KMS-11 (cell line): ENCODE measurements around the gene NOXO1.

Source experiments
- H2AFZ ChIP-seq: fragments of 200-600 bp; sonication (generic); 2 replicates; pipeline ENCODE4 v1.6.1; 2016; ENCODE audit warnings: antibody characterized with exemption, mixed run types, low read depth
- H3K27ac ChIP-seq: fragments of 200-600 bp; sonication (generic); 2 replicates; pipeline ENCODE4 v1.6.1; 2016; ENCODE audit warnings: mild to moderate bottlenecking, mixed run types
- H3K27me3 ChIP-seq: fragments of 200-600 bp; sonication (generic); 2 replicates; pipeline ENCODE4 v1.6.1; 2017; ENCODE audit warnings: mild to moderate bottlenecking, low read depth, mixed run types, moderate library complexity; ENCODE audit not compliant: insufficient read depth
- H3K36me3 ChIP-seq: fragments of 200-600 bp; sonication (generic); 2 replicates; pipeline ENCODE4 v1.6.1; 2017; ENCODE audit warnings: mild to moderate bottlenecking, mixed run types; ENCODE audit not compliant: insufficient read depth
- H3K4me1 ChIP-seq: fragments of 200-600 bp; sonication (generic); 2 replicates; pipeline ENCODE4 v1.6.1; 2016; ENCODE audit warnings: mild to moderate bottlenecking, low read depth, mixed run types; ENCODE audit not compliant: poor library complexity, severe bottlenecking
- H3K4me2 ChIP-seq: fragments of 200-600 bp; sonication (generic); 2 replicates; pipeline ENCODE4 v1.7.0; 2016; ENCODE audit warnings: mild to moderate bottlenecking, mixed run types
- H3K4me3 ChIP-seq: fragments of 200-600 bp; sonication (generic); IDR thresholded peaks from 2 replicates; pipeline ENCODE4 v1.6.1; 2017; ENCODE audit warnings: low read depth, low read length, mixed read lengths; ENCODE audit not compliant: insufficient read depth
- H3K79me2 ChIP-seq: fragments of 200-600 bp; sonication (generic); 2 replicates; pipeline ENCODE4 v1.6.1; 2016; ENCODE audit warnings: low read depth, mixed run types; ENCODE audit not compliant: insufficient read depth
- H3K9ac ChIP-seq: fragments of 200-600 bp; sonication (generic); 2 replicates; pipeline ENCODE4 v1.6.1; 2016; ENCODE audit warnings: mild to moderate bottlenecking, mixed run types
- H4K20me1 ChIP-seq: fragments of 200-600 bp; sonication (generic); 2 replicates; pipeline ENCODE4 v1.6.1; 2016; ENCODE audit warnings: mild to moderate bottlenecking, mixed run types; ENCODE audit not compliant: insufficient read depth
- TF ChIP-seq, protein P1 (sequence below): fragments of 200-600 bp; sonication (generic); conservative IDR thresholded peaks from 2 replicates; pipeline ENCODE4 v1.6.1; 2017; ENCODE audit warnings: low read depth, mild to moderate bottlenecking, antibody characterized with exemption, low read length, moderate library complexity, mixed read lengths

NOXO1 gene

DNA sequence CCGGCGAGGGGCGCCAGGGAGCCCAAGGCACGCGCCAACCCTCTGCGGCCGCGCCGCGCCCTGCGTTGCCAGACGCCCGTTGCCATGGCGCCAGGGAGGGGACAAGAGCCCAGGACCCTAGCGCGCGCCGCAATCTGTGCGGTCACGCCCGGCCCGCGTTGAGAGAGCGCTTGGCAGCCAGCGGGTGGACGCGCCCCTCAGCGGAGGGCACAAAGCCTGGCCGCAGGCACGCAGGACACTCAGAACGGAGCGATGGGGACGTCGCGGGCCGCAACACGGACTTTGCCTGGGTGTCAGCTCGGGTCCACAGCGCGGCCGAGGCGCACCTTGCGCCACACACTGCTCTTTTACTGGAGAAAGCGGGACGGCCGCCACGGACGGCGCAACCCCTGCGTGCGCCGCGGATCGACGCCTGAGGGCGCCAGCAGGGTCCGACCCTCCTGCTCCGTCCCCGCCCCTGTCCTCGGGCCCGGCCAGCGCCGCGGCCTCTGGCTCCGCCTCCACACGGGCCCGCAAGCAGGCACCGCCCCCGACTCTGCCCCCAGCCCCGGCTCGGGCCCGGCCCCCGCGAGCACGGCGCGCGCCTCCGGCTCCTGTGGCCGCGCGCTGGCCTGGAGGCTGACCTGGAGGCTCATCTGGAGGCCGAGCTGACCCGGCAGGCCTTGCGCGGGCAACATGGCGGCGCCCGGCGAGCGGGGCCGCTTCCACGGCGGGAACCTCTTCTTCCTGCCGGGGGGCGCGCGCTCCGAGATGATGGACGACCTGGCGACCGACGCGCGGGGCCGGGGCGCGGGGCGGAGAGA lies 2.5 kb upstream of the NOXO1 start, which contains the start of gene GFER:
GFER (plus strand) TSS at position 650 of the 803 bp plus-strand sequence; CDS start at position 676, 26 bp downstream.
- Histone ChIP-seq H3K27me3 (peaks cover 5% of the 10 kb centered on the region; the same call in 1 of the 2 replicates), H3K9ac (peak within 1 kb of the TSS; percentile 71), H3K79me2 (no peaks in the 10 kb centered on the region), H4K20me1 (no peaks in the 10 kb centered on the region), H3K4me2 (peak within 1 kb of the TSS; percentile 85), H3K4me3 (no peak within 1 kb of the TSS), H3K36me3 (no peaks in the 10 kb centered on the region), H3K4me1 (peaks cover 37% of the 10 kb centered on the region), H3K27ac (no peak within 1 kb of the TSS), H2AFZ (peak within 1 kb of the TSS; percentile 55)
- TF ChIP-seq, protein P1, sequence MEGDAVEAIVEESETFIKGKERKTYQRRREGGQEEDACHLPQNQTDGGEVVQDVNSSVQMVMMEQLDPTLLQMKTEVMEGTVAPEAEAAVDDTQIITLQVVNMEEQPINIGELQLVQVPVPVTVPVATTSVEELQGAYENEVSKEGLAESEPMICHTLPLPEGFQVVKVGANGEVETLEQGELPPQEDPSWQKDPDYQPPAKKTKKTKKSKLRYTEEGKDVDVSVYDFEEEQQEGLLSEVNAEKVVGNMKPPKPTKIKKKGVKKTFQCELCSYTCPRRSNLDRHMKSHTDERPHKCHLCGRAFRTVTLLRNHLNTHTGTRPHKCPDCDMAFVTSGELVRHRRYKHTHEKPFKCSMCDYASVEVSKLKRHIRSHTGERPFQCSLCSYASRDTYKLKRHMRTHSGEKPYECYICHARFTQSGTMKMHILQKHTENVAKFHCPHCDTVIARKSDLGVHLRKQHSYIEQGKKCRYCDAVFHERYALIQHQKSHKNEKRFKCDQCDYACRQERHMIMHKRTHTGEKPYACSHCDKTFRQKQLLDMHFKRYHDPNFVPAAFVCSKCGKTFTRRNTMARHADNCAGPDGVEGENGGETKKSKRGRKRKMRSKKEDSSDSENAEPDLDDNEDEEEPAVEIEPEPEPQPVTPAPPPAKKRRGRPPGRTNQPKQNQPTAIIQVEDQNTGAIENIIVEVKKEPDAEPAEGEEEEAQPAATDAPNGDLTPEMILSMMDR: 0 out of 2 replicates have a peak, but pooled peaks have one; percentile 31

DNA sequence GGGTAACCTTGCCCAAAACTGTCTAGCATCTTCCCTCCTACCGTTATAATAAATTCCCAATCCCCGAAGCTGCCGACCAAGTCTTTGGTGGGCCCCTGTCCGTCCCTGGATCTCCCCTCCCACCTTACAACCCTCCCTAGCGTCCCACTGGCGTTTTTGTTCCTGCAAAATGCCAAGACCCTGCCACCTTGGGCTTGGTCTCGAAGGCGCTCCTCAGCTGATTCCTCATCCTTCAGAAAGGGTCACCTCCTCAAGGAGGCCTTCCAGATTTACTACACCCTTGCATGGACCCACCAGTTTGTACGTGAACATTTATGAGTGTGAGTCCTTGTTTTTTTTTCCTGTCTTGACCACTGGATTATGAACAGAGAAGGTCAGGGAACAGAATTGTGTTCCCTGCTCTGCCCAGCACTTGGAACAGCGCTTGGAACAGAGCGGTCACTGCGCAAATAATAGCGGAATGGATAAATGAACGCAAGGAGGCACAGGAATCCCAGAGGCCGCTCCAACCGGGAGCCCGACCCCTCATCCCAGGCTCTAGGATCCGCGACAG lies 1.8 kb upstream of the NOXO1 start:
- H3K27ac ChIP-seq: no peak overlapping the region
- TF ChIP-seq, protein P1: no peak

DNA sequence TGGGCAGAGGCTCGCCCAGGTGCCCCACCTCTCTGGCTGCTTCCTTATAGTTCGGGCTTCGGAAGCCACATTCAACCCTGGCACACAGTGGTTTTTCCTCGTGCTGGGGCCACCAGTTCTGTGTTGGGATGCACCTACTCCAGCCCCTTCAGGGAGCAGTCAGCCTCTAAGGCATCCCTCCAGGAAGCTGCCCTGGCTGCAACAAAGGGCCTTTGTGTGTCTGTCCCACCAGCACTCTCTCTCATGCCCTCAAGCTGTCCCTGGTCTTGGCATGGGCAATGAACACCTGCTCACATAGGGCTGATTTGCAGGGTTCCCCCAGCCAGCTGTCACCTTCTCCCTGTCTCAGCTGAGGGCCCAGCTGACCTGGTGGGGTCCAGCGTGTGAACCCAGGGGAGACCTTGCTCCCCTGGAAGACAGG lies 754 bp upstream of the NOXO1 start:
- Histone ChIP-seq H3K27me3 (peaks cover 5% of the 10 kb centered on the region; the same call in 1 of the 2 replicates), H2AFZ (no peak overlapping the region), H3K79me2 (no peaks in the 10 kb centered on the region), H3K27ac (peak overlapping the region; percentile 4; the same call in 1 of the 2 replicates), H3K4me2 (peak overlapping the region; percentile 4), H3K4me1 (peaks cover 37% of the 10 kb centered on the region), H3K4me3 (no peak overlapping the region), H4K20me1 (no peaks in the 10 kb centered on the region), H3K9ac (no peak overlapping the region), H3K36me3 (no peaks in the 10 kb centered on the region; the same call in 1 of the 2 replicates)
- TF ChIP-seq, protein P1: no peak

More for the DNA sequence above, 1.8 kb upstream of the NOXO1 start:
- no peaks in the 10 kb centered on the region for H4K20me1 ChIP-seq
- H3K36me3 ChIP-seq: no peaks in the 10 kb centered on the region
- peaks cover 37% of the 10 kb centered on the region for H3K4me1 ChIP-seq
- peaks cover 5% of the 10 kb centered on the region; the same call in 1 of the 2 replicates for H3K27me3 ChIP-seq
- no peak overlapping the region for H3K4me3 ChIP-seq
- no peak overlapping the region for H2AFZ ChIP-seq
- H3K79me2 ChIP-seq: no peaks in the 10 kb centered on the region
- H3K9ac ChIP-seq: no peak overlapping the region
- H3K4me2 ChIP-seq: peak overlapping the region; percentile 85; the same call in 1 of the 2 replicates

DNA sequence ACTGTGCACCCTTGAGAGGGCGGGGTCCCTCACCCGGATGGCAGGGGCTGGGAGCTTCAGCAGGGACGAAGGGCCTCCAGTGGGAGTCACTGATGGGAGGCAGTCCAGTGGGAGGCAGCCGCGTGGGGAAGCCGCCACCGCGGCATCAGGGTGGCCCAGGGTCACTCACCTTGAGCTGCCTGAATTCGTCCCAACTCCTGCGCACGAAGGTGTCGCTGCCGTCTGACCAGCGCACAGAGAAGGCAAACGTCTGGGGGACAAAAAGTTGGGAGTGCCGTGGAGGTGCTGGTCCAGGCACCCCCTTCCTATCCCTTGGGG lies 540 bp downstream of the NOXO1 start:
- Histone ChIP-seq H3K36me3 (no peaks in the 10 kb centered on the region; the same call in 1 of the 2 replicates), H2AFZ (no peak overlapping the region), H3K27me3 (peaks cover 5% of the 10 kb centered on the region; the same call in 1 of the 2 replicates), H3K27ac (no peak overlapping the region), H3K4me3 (no peak overlapping the region), H3K4me2 (no peak overlapping the region), H3K9ac (no peak overlapping the region), H4K20me1 (no peaks in the 10 kb centered on the region), H3K4me1 (peaks cover 36% of the 10 kb centered on the region), H3K79me2 (no peaks in the 10 kb centered on the region)
- TF ChIP-seq, protein P1: no peak
